AG09309 (cell line): Measurements from ENCODE around the gene ATP13A3.
A peak's percentile ranks its signal among the peaks of the same experiment; 100 is the strongest.

Experiments
- DNase-seq: peaks from one replicate; pipeline ENCODE4 v3.0.0-alpha.2; 2010; ENCODE audit warnings: low read depth
- H3K4me3 ChIP-seq: 2 replicates; pipeline ENCODE4 v1.5.1; 2011; ENCODE audit warnings: mild to moderate bottlenecking, low read depth, low read length, moderate library complexity; ENCODE audit not compliant: control insufficient read depth
- CTCF ChIP-seq: IDR thresholded peaks from 2 replicates; pipeline ENCODE4 v1.5.1; 2011; ENCODE audit warnings: mild to moderate bottlenecking, low read depth, low read length, inconsistent platforms; ENCODE audit not compliant: insufficient read depth, control insufficient read depth; ENCODE audit errors: missing control alignments

ATP13A3 gene

GRCh38 chr3:194475138-194475932 is 11.5 kb downstream of the ATP13A3 start:
- no peak for TF ChIP-seq CTCF
- DNase-seq: no peak
- H3K4me3 ChIP-seq: no peak overlapping the region

- TF ChIP-seq CTCF: no peak
These were observed 12.1 kb downstream of the ATP13A3 start for GRCh38 chr3:194474675-194475074.

GRCh38 chr3:194472290-194472920 is 14.4 kb downstream of the ATP13A3 start:
- H3K4me3 ChIP-seq: no peak overlapping the region
- DNase-seq: no peak
- TF ChIP-seq CTCF: peak; percentile 98

More at GRCh38 chr3:194474675-194475074, 12.1 kb downstream of the ATP13A3 start:
- DNase-seq: no peak
- no peak overlapping the region for H3K4me3 ChIP-seq

GRCh38 chr3:194471863-194472262 is 14.9 kb downstream of the ATP13A3 start:
- no peak for TF ChIP-seq CTCF
- DNase-seq: no peak
- H3K4me3 ChIP-seq: no peak overlapping the region

- no peak overlapping the region for H3K4me3 ChIP-seq
- TF ChIP-seq CTCF: no peak
- DNase-seq: no peak
These were observed 16.2 kb downstream of the ATP13A3 start for GRCh38 chr3:194470615-194471014.

- no peak overlapping the region for H3K4me3 ChIP-seq
- no peak for TF ChIP-seq CTCF
- no peak for DNase-seq
These were observed 16.8 kb downstream of the ATP13A3 start for GRCh38 chr3:194469977-194470376.

- no peak overlapping the region for H3K4me3 ChIP-seq
- no peak for DNase-seq
- TF ChIP-seq CTCF: no peak
These were observed 18.7 kb downstream of the ATP13A3 start for GRCh38 chr3:194468086-194468485.
